AG04450 (cell line): ENCODE results near the gene SLC1A3. TPM values are rescaled to one million over a fixed set of nuclear protein-coding genes. Genes with fewer than 3 reads are reported as not detected.
A peak's percentile ranks its signal among the peaks of the same experiment; 100 is the strongest.

Experiments
- CTCF ChIA-PET: fragments of 300-600, 350-600 bp; formaldehyde crosslinking; extraction: SDS; loops from one replicate; lab custom pipeline; 2022; ENCODE audit warnings: antibody characterized with exemption, inconsistent platforms; lab: Charles Lee
- POLR2A ChIA-PET: fragments of 350-600 bp; formaldehyde crosslinking; extraction: SDS; loops from one replicate; lab custom pipeline; 2021; ENCODE audit warnings: antibody characterized with exemption, inconsistent platforms; lab: Yijun Ruan, JAX
- DNase-seq: peaks from one replicate; pipeline ENCODE4 v3.0.0-alpha.2; 2011; ENCODE audit warnings: low read depth, low spot score
- H3K27ac ChIP-seq: one replicate; pipeline ENCODE4 v1.5.1; 2012; ENCODE audit warnings: low read depth, low read length, control low read depth
- H3K27me3 ChIP-seq: one replicate; pipeline ENCODE4 v1.6.0; 2012; ENCODE audit warnings: low read length; ENCODE audit not compliant: control insufficient read depth, insufficient read depth
- H3K4me3 ChIP-seq: 2 replicates; pipeline ENCODE4 v1.5.1; 2011; ENCODE audit warnings: mild to moderate bottlenecking, low read depth, low read length, control low read depth
- H3K9me3 ChIP-seq: 2 replicates; pipeline ENCODE4 v1.5.1; 2012; ENCODE audit warnings: low read length; ENCODE audit not compliant: control insufficient read depth, insufficient read depth
- CTCF ChIP-seq: IDR thresholded peaks from 2 replicates; pipeline ENCODE4 v1.5.1; 2011; ENCODE audit warnings: low read depth, low read length, control low read depth, inconsistent platforms
- polyA plus RNA-seq: library from polyadenylated mRNA; depleted of rRNA; stranded (reverse); fragments of >200 nt; gene quantifications from 2 replicates; pipeline ENCODE4 v1.2.3, GENCODE V29; 2011

Gene SLC1A3
- polyA plus RNA-seq, 1 experiment, result 2.2 TPM

DNA sequence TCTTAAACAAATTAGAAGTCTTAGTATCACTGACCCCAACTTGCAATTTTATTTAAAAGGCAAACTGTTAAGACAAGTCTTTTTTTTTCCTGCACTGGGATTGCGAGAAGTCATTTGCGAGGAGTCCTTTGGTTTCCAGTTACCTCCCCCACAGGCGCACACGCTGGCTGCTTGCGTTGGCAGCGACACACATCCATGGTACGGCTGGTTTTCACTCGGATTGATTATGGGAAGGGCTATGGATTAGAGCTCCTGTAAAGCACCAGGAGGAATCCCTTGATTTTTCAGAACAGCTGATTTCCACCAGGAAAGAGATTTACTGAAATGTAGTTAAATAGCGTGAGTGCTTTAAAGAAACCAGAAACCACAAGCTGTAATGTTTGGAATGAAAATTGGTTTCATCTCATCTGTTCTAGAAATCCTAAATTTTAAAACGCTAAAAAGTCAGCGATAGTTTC, 737 bp downstream of the SLC1A3 start:
- DNase-seq, result no peak
- POLR2A ChIA-PET, result interaction anchor here (1.6 kb wide), 1 partner anchor 105 kb away, joined by 3 read pairs; no protein-coding TSS in a partner anchor
- H3K4me3 ChIP-seq, result peak overlapping the region; percentile 75
- H3K27me3 ChIP-seq, result no peaks in the 10 kb centered on the region
- no peak overlapping the region for H3K27ac ChIP-seq
- no peak for TF ChIP-seq CTCF
- no peaks in the 10 kb centered on the region for H3K9me3 ChIP-seq
- CTCF ChIA-PET, result interaction anchor here (0.7 to 2.1 kb wide), 2 partner anchors 18 to 99 kb away, joined by 3 to 8 read pairs; no protein-coding TSS in a partner anchor

DNA sequence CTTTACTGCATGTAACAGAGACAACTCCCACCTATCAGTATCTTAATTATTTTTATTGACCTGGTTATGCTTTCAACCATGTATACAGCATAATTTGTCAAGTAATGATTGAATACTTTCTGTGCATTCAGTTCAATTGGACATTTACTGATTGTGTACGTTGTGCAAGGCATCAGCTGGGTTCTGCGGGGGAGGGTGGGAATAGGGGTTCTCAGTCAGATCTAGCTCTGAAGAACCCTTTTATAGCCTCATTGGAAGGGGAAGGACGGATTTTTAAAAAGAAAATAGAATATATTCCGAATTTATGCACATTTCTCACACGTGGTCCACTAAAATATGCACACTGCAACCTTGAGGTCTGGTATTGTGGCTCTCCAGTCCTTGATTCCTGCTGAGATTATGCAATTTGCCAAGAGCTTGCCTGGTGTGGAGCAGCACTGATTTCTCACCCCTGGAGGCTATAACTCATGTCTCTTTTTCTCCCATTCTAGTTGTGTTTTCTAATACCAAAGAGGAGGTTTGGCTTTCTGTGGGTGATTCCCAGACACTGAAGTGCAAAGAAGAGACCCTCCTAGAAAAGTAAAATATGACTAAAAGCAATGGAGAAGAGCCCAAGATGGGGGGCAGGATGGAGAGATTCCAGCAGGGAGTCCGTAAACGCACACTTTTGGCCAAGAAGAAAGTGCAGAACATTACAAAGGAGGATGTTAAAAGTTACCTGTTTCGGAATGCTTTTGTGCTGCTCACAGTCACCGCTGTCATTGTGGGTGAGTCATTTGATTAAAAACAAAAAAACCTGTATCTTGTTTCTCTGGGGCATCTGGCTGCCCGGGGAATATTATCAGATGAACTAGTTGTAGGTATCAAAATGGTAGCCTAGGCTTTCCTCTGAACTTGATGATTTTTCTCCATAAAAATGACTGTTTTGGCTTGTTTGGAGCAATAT, 1.7 kb downstream of the SLC1A3 start:
- no peak overlapping the region for H3K27ac ChIP-seq
- no peak for DNase-seq
- H3K27me3 ChIP-seq, result no peaks in the 10 kb centered on the region
- CTCF ChIA-PET, result interaction anchor here (1.3 to 2.1 kb wide), 2 partner anchors 100 to 193 kb away, joined by 4 to 8 read pairs; no protein-coding TSS in a partner anchor
- no peak overlapping the region for H3K4me3 ChIP-seq
- no peak for TF ChIP-seq CTCF
- no peaks in the 10 kb centered on the region for H3K9me3 ChIP-seq
- POLR2A ChIA-PET, result interaction anchor here (1.6 kb wide), 1 partner anchor 106 kb away, joined by 3 read pairs; no protein-coding TSS in a partner anchor

GRCh38 chr5:36610621-36611020, 4.2 kb downstream of the SLC1A3 start:
- no peaks in the 10 kb centered on the region for H3K9me3 ChIP-seq
- no peak overlapping the region for H3K27ac ChIP-seq
- ChIA-PET CTCF (interaction anchor here (0.9 to 1.1 kb wide), 2 partner anchors 78 to 82 kb away, joined by 3 read pairs; no protein-coding TSS in a partner anchor), POLR2A (interaction anchor here (0.6 kb wide), 1 partner anchor 12 kb away, joined by 5 read pairs; no protein-coding TSS in a partner anchor)
- DNase-seq, result no peak
- no peak for TF ChIP-seq CTCF
- H3K4me3 ChIP-seq, result no peak overlapping the region
- H3K27me3 ChIP-seq, result no peaks in the 10 kb centered on the region

DNA sequence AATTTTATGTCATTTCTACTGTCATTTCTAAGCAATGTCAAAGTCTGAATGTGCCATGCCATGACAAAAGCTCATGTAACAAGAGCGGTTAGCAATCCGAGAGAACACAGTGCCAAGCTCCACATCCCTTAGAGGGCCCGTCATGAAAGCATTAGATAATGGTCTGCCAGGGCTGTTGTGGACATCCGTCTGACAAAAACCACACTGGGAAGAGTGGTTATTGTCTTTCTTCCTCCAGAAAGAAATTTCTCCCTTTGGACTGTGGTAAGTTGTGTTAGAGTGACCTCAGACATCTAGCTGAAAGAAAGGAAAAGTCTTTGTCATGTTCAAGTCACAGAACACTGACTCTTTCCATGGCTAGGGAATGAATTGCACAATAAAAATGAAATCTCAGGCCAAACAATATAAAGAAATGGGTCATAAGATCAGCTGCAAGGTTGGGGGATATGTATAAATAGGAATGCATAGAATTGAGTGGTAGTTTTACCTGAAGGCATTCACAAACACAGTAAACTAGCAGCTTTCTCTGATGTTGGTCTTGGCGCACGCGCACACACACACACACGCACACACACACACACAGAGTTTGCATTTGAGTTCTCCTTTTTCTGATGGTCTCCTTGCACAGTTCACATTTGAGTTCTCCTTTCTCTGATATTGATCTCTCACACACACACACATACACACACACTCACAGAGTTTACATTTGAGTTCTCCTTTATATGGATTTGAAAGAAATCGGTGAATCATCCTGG, 5.3 kb downstream of the SLC1A3 start:
- CTCF ChIA-PET, result interaction anchor here (0.6 kb wide), 1 partner anchor 33 kb away, joined by 5 read pairs; no protein-coding TSS in a partner anchor
- no peak overlapping the region for H3K27ac ChIP-seq
- POLR2A ChIA-PET, result no interaction called here
- no peaks in the 10 kb centered on the region for H3K27me3 ChIP-seq
- H3K9me3 ChIP-seq, result no peaks in the 10 kb centered on the region
- H3K4me3 ChIP-seq, result no peak overlapping the region
- DNase-seq, result no peak
- TF ChIP-seq CTCF, result no peak
